Neural cell (in vitro differentiated cells): ENCODE data around the gene PRKG1.

ENCODE experiments used
- EZH2 ChIP-seq: fragments of 200-600, 300-800 bp; shearing (Covaris generic), sonication (generic); IDR thresholded peaks from 2 replicates; pipeline ENCODE4 v1.6.1; 2014; ENCODE audit warnings: antibody characterized with exemption, low read length, borderline replicate concordance, mild to moderate bottlenecking; ENCODE audit not compliant: insufficient read depth, poor library complexity, severe bottlenecking
- MXI1 ChIP-seq: fragments of 450-650 bp; conservative IDR thresholded peaks from 2 replicates; pipeline ENCODE4 v1.6.1; 2014; ENCODE audit warnings: antibody characterized with exemption, mild to moderate bottlenecking; ENCODE audit not compliant: poor library complexity, severe bottlenecking
- POLR2AphosphoS5 ChIP-seq: IDR thresholded peaks from 2 replicates; pipeline ENCODE4 v1.6.1; 2012
- TF ChIP-seq, protein P1 (sequence below): fragments of 450-650 bp; IDR thresholded peaks from 2 replicates; pipeline ENCODE4 v1.5.1; 2014; ENCODE audit warnings: antibody characterized with exemption, mild to moderate bottlenecking, moderate library complexity; ENCODE audit not compliant: poor library complexity, severe bottlenecking

GRCh38 chr10:51034769-51035168, 39.5 kb upstream of the PRKG1 start:
- TF ChIP-seq, protein P1, sequence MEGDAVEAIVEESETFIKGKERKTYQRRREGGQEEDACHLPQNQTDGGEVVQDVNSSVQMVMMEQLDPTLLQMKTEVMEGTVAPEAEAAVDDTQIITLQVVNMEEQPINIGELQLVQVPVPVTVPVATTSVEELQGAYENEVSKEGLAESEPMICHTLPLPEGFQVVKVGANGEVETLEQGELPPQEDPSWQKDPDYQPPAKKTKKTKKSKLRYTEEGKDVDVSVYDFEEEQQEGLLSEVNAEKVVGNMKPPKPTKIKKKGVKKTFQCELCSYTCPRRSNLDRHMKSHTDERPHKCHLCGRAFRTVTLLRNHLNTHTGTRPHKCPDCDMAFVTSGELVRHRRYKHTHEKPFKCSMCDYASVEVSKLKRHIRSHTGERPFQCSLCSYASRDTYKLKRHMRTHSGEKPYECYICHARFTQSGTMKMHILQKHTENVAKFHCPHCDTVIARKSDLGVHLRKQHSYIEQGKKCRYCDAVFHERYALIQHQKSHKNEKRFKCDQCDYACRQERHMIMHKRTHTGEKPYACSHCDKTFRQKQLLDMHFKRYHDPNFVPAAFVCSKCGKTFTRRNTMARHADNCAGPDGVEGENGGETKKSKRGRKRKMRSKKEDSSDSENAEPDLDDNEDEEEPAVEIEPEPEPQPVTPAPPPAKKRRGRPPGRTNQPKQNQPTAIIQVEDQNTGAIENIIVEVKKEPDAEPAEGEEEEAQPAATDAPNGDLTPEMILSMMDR = no peak
- TF ChIP-seq EZH2 (no peak), MXI1 (no peak), POLR2AphosphoS5 (no peak)
